H1 (cell line): Measurements from ENCODE around the gene ARHGAP25. TPM values are rescaled to one million over a fixed set of nuclear protein-coding genes. Genes with fewer than 3 reads are reported as not detected.

Experiments
- CTCF ChIA-PET: fragments of 300-600 bp; sonication (Branson Sonifier 250); formaldehyde crosslinking; loops from one replicate; lab custom pipeline; 2021; ENCODE audit not compliant: partially characterized antibody; lab: Charles Lee
- POLR2A ChIA-PET: fragments of 300-600 bp; sonication (Branson Sonifier 250); formaldehyde crosslinking; loops from one replicate; lab custom pipeline; 2021; ENCODE audit warnings: inconsistent platforms; ENCODE audit not compliant: partially characterized antibody; lab: Charles Lee
- DNase-seq, 2 experiments: peaks; one replicate each; pipeline versions ENCODE4 v3.0.0 to v3.0.0-alpha.2; 2010 to 2022; ENCODE audit warnings: low spot score in 2 of 2, low read depth in 1 of 2, mixed read lengths in 1 of 2
- FAIRE-seq: peaks from 2 replicates; lab custom pipeline; 2011; peaks lifted over from hg19 to GRCh38; lab: Jason Lieb, UNC
- H2AFZ ChIP-seq: 2 replicates; pipeline ENCODE4 v1.8.1; 2012; ENCODE audit warnings: low read length, inconsistent platforms
- H2AK5ac ChIP-seq: 2 replicates; pipeline ENCODE4 v1.6.1; 2013; ENCODE audit warnings: low read depth, low read length
- H2BK120ac ChIP-seq: replicated peaks from 2 replicates; pipeline ENCODE3; 2013; ENCODE audit warnings: low read depth, low read length, inconsistent platforms
- H2BK12ac ChIP-seq: 2 replicates; pipeline ENCODE4 v1.6.1; 2013; ENCODE audit warnings: low read depth, low read length
- H2BK15ac ChIP-seq: 2 replicates; pipeline ENCODE4 v1.6.1; 2013; ENCODE audit warnings: low read length
- H2BK20ac ChIP-seq: 2 replicates; pipeline ENCODE4 v1.6.1; 2013; ENCODE audit warnings: low read length
- H2BK5ac ChIP-seq: 2 replicates; pipeline ENCODE4 v1.6.1; 2013; ENCODE audit warnings: low read depth, low read length
- H3K14ac ChIP-seq: 2 replicates; pipeline ENCODE4 v1.6.1; 2013; ENCODE audit warnings: inconsistent platforms; ENCODE audit not compliant: insufficient read length
- H3K18ac ChIP-seq: 2 replicates; pipeline ENCODE4 v1.6.1; 2013; ENCODE audit warnings: low read length; ENCODE audit errors: extremely low read depth
- H3K23ac ChIP-seq: 2 replicates; pipeline ENCODE4 v1.6.1; 2013; ENCODE audit warnings: inconsistent platforms; ENCODE audit not compliant: insufficient read length
- H3K23me2 ChIP-seq: 2 replicates; pipeline ENCODE4 v1.6.1; 2013; ENCODE audit warnings: low read depth, low read length
- H3K27ac ChIP-seq: 2 replicates; pipeline ENCODE4 v1.6.1; 2011; ENCODE audit warnings: low read depth, low read length, inconsistent platforms
- H3K27me3 ChIP-seq, 4 experiments: replicated peaks in 1 of 4; 1 replicate in 1 of 4; 2 replicates in 3 of 4; pipeline versions ENCODE4 v1.6.1 to v1.8.1; 2011 to 2013; ENCODE audit warnings: low read length in 3 of 4, mild to moderate bottlenecking in 3 of 4, inconsistent platforms in 2 of 4, mixed read lengths in 2 of 4, moderate library complexity in 1 of 4; ENCODE audit not compliant: control insufficient read depth in 3 of 4, insufficient read depth in 3 of 4; ENCODE audit errors: extremely low read depth in 1 of 4
- H3K36me3 ChIP-seq, 4 experiments: 2 replicates each; pipeline versions ENCODE4 v1.6.1 to v1.8.1; 2011 to 2013; ENCODE audit warnings: mild to moderate bottlenecking in 4 of 4, low read length in 3 of 4, moderate library complexity in 2 of 4, control low read depth in 1 of 4, inconsistent platforms in 1 of 4; ENCODE audit not compliant: insufficient read depth in 4 of 4, control insufficient read depth in 2 of 4
- H3K4ac ChIP-seq: replicated peaks from 2 replicates; pipeline ENCODE3; 2013; ENCODE audit warnings: low read length, low read depth, mixed read lengths, inconsistent platforms; ENCODE audit not compliant: insufficient read length
- H3K4me1 ChIP-seq, 4 experiments: replicated peaks in 1 of 4; 1 replicate in 1 of 4; 2 replicates in 3 of 4; pipeline versions ENCODE4 v1.6.1 to v1.8.1; 2011 to 2013; ENCODE audit warnings: low read length in 3 of 4, inconsistent platforms in 2 of 4, mixed read lengths in 1 of 4; ENCODE audit not compliant: insufficient read depth in 4 of 4, control insufficient read depth in 3 of 4
- H3K4me2 ChIP-seq, 2 experiments: 2 replicates each; pipeline versions ENCODE4 v1.6.1 to v1.8.1; 2011 to 2013; ENCODE audit warnings: low read depth in 2 of 2, low read length in 2 of 2, control low read depth in 1 of 2, inconsistent platforms in 1 of 2, mild to moderate bottlenecking in 1 of 2; ENCODE audit not compliant: insufficient read depth in 1 of 2
- H3K4me3 ChIP-seq, 4 experiments: fragments of 200-600, 300-600 bp in 1 of 4; sonication (generic), shearing (Covaris generic), sonication (Bioruptor Twin) in 1 of 4; 2 replicates each; pipeline versions ENCODE4 v1.5.1 to v1.8.1; 2011 to 2016; ENCODE audit warnings: low read length in 4 of 4, low read depth in 3 of 4, control low read depth in 2 of 4, inconsistent platforms in 2 of 4, mild to moderate bottlenecking in 2 of 4, mixed read lengths in 1 of 4, moderate library complexity in 1 of 4; ENCODE audit not compliant: insufficient read depth in 2 of 4; ENCODE audit errors: extremely low read depth in 1 of 4
- H3K56ac ChIP-seq: replicated peaks from 2 replicates; pipeline ENCODE3; 2013; ENCODE audit warnings: low read depth, mild to moderate bottlenecking, mixed read lengths, low read length, inconsistent platforms; ENCODE audit not compliant: insufficient read length
- H3K79me1 ChIP-seq: 2 replicates; pipeline ENCODE4 v1.6.1; 2013; ENCODE audit warnings: low read depth, low read length, control low read depth
- H3K79me2 ChIP-seq, 2 experiments: 2 replicates each; pipeline versions ENCODE4 v1.6.1 to v1.8.1; 2012 to 2013; ENCODE audit warnings: low read length in 2 of 2, mild to moderate bottlenecking in 2 of 2, inconsistent platforms in 1 of 2; ENCODE audit not compliant: insufficient read depth in 2 of 2, control insufficient read depth in 1 of 2
- H3K9ac ChIP-seq, 4 experiments: replicated peaks in 1 of 4; 1 replicate in 1 of 4; 2 replicates in 3 of 4; pipeline versions ENCODE4 v1.6.1 to v1.8.1; 2011 to 2013; ENCODE audit warnings: low read depth in 3 of 4, low read length in 3 of 4, control low read depth in 2 of 4, mild to moderate bottlenecking in 2 of 4, moderate library complexity in 2 of 4, inconsistent platforms in 1 of 4; ENCODE audit errors: extremely low read depth in 1 of 4
- H3K9me3 ChIP-seq, 2 experiments: 2 replicates each; pipeline versions ENCODE4 v1.6.1 to v1.8.1; 2012 to 2013; ENCODE audit warnings: mild to moderate bottlenecking in 2 of 2, moderate library complexity in 2 of 2, control low read depth in 1 of 2, inconsistent platforms in 1 of 2, low read depth in 1 of 2, low read length in 1 of 2, mixed read lengths in 1 of 2; ENCODE audit not compliant: insufficient read depth in 2 of 2
- H4K20me1 ChIP-seq, 2 experiments: replicated peaks in 1 of 2; 2 replicates each; pipeline versions ENCODE3 to v1.8.1; 2011 to 2013; ENCODE audit warnings: inconsistent platforms in 2 of 2, low read length in 2 of 2, mild to moderate bottlenecking in 1 of 2; ENCODE audit not compliant: insufficient read depth in 2 of 2, control insufficient read depth in 1 of 2
- H4K5ac ChIP-seq: 2 replicates; pipeline ENCODE4 v1.6.1; 2013; ENCODE audit warnings: low read length, low read depth, mixed read lengths, inconsistent platforms; ENCODE audit not compliant: insufficient read length
- H4K8ac ChIP-seq: 2 replicates; pipeline ENCODE4 v1.8.0; 2013; ENCODE audit warnings: mild to moderate bottlenecking, moderate library complexity, low read length, inconsistent platforms; ENCODE audit not compliant: insufficient read depth; ENCODE audit errors: extremely low read depth
- H4K91ac ChIP-seq: replicated peaks from 2 replicates; pipeline ENCODE3; 2013; ENCODE audit warnings: low read length, mixed read lengths, inconsistent platforms; ENCODE audit not compliant: insufficient read length
- BCL11A ChIP-seq, 2 experiments: IDR thresholded peaks; one replicate each; pipeline ENCODE4 v1.6.1; 2011; ENCODE audit warnings: low read depth in 2 of 2, low read length in 2 of 2, mild to moderate bottlenecking in 2 of 2
- CHD2 ChIP-seq: IDR thresholded peaks from 2 replicates; pipeline ENCODE4 v1.6.1; 2012; ENCODE audit warnings: low read length, improper control_type of control experiment
- HDAC2 ChIP-seq, 2 experiments: fragments of 300-600 bp in 1 of 2; sonication (generic) in 1 of 2; IDR thresholded peaks; 2 replicates each; pipeline ENCODE4 v1.6.1; 2011 to 2012; ENCODE audit warnings: low read depth in 2 of 2, low read length in 2 of 2, mild to moderate bottlenecking in 2 of 2, moderate library complexity in 2 of 2, borderline replicate concordance in 1 of 2, inconsistent platforms in 1 of 2
- HDAC6 ChIP-seq: IDR thresholded peaks from one replicate; pipeline ENCODE4 v1.7.1; 2012; ENCODE audit warnings: low read depth, mild to moderate bottlenecking, inconsistent platforms, low read length, moderate library complexity
- JUND ChIP-seq: IDR thresholded peaks from 2 replicates; pipeline ENCODE4 v1.6.1; 2011; ENCODE audit warnings: mild to moderate bottlenecking, improper control_type of control experiment, low read length
- POU5F1 ChIP-seq: IDR thresholded peaks from 2 replicates; pipeline ENCODE4 v1.6.1; 2011; ENCODE audit warnings: low read depth, mild to moderate bottlenecking, low read length, moderate library complexity
- SP1 ChIP-seq: IDR thresholded peaks from 2 replicates; pipeline ENCODE4 v1.6.1; 2011; ENCODE audit warnings: low read depth, low read length
- SP2 ChIP-seq: IDR thresholded peaks from 2 replicates; pipeline ENCODE4 v1.6.1; 2012; ENCODE audit warnings: mild to moderate bottlenecking, low read length, inconsistent platforms
- ZNF274 ChIP-seq: IDR thresholded peaks from 2 replicates; pipeline ENCODE4 v1.7.0; 2012; ENCODE audit warnings: low read length, borderline replicate concordance; ENCODE audit errors: extremely low read depth
- WGBS, 2 experiments: shearing (Covaris generic) in 1 of 2; methylation state at CpG; one replicate each; pipeline versions ENCODE4 v1.1.6 to v1.1.7; 2013 to 2015; ENCODE audit warnings: low lambda C conversion rate in 2 of 2, mixed read lengths in 2 of 2, inconsistent platforms in 1 of 2, low coverage in 1 of 2, missing lambda C conversion rate in 1 of 2; ENCODE audit not compliant: insufficient replicate concordance in 2 of 2, insufficient coverage in 1 of 2, insufficient read length in 1 of 2; ENCODE audit errors: extremely low coverage in 1 of 2, missing lambda C conversion rate in 1 of 2; 5-methylcytosine and 5-hydroxymethylcytosine counted together
- polyA plus RNA-seq, 7 experiments: library from polyadenylated mRNA; depleted of rRNA in 3 of 7; stranded (reverse) in 5 of 7; unstranded in 2 of 7; fragments of >200 nt in 5 of 7; fragments of 200-250 nt in 2 of 7; gene quantifications; 1 replicate in 5 of 7; 2 replicates in 1 of 7; 4 replicates in 1 of 7; pipeline versions ENCODE4 v1.2.1 to v1.2.3, GENCODE V29; 2011 to 2013; ENCODE audit warnings: missing spikeins in 2 of 7, mixed read lengths in 2 of 7
- total RNA-seq: library from RNA; stranded (reverse); fragmentation: NEBNext Ultra II Directional; extraction: Animal tissue kit (Norgen Biotek cat#: 25700); gene quantifications from 2 replicates; pipeline ENCODE4 v1.2.1, GENCODE V29; 2021
- TF ChIP-seq, protein P1 (sequence below): IDR thresholded peaks from 2 replicates; pipeline ENCODE4 v1.6.1; 2011; ENCODE audit warnings: low read length, improper control_type of control experiment
- TF ChIP-seq, protein P2 (sequence below), 3 experiments: IDR thresholded peaks; 1 replicate in 2 of 3; 2 replicates in 1 of 3; pipeline versions ENCODE4 v1.5.1 to v1.6.1; 2011; ENCODE audit warnings: low read length in 3 of 3, mild to moderate bottlenecking in 3 of 3, inconsistent platforms in 2 of 3, low read depth in 1 of 3, moderate library complexity in 1 of 3; ENCODE audit not compliant: insufficient read depth in 1 of 3; ENCODE audit errors: control extremely low read depth in 1 of 3

Gene ARHGAP25
- total and polyA plus RNA-seq, 2 of the 8 experiments (the other 6 are each of a cell fraction or from before 2014, with no cell fraction given): 1.00 to 1.2 TPM

DNA sequence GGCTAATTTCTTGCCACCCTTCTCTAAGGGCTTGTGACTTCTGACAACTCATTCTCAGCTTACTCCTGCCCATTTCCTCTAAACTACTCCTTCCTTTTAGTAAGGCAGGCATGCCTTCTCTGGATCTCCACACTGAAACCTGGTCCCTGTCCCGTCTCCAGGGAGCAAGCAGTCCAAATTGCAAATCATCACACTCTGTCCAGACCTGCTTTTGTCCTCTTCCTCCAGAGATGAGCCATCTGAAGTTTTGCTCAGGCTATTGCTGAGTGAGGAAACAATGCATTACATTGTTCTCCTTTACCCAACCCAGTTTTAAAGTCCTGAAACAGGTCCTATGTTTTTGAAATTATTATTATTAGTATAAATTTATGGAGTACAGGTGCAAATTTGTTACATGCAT, 57.3 kb downstream of the ARHGAP25 start:
- no peak overlapping the region for H3K9ac ChIP-seq
- H3K4me1 ChIP-seq: no peaks in the 10 kb centered on the region
- DNase-seq: no peak
- no peak overlapping the region for H3K23ac ChIP-seq
- ChIA-PET CTCF (interaction anchor here (1.1 to 1.6 kb wide), 3 partner anchors 10 to 133 kb away, joined by 3 to 8 read pairs (median 3); no protein-coding TSS in a partner anchor), POLR2A (interaction anchor here (1.1 kb wide), 1 partner anchor 18 kb away, joined by 3 read pairs; no protein-coding TSS in a partner anchor)
- H3K14ac ChIP-seq: no peak overlapping the region
- no peaks in the 10 kb centered on the region for H4K20me1 ChIP-seq
- H2AK5ac ChIP-seq: no peak overlapping the region
- no peak overlapping the region for H2BK5ac ChIP-seq
- no peak overlapping the region for H3K56ac ChIP-seq
- H3K9me3 ChIP-seq: no peaks in the 10 kb centered on the region
- no peaks in the 10 kb centered on the region for H3K27me3 ChIP-seq
- H4K8ac ChIP-seq: no peak overlapping the region
- H2AFZ ChIP-seq: no peak overlapping the region
- no peak overlapping the region for H3K27ac ChIP-seq
- no peak overlapping the region for H4K91ac ChIP-seq
- no peak overlapping the region for H2BK20ac ChIP-seq
- no peak overlapping the region for H2BK12ac ChIP-seq
- H3K4ac ChIP-seq: no peak overlapping the region
- no peaks in the 10 kb centered on the region for H3K23me2 ChIP-seq
- 89% methylated on average over 1 of the region's 1 CpG; no CpG with 5 or more reads in 1 of the 2 experiments for WGBS, 2 experiments
- H3K36me3 ChIP-seq: no peaks in the 10 kb centered on the region
- no peak overlapping the region for H3K4me3 ChIP-seq
- no peak for FAIRE-seq
- no peaks in the 10 kb centered on the region for H3K79me2 ChIP-seq
- H4K5ac ChIP-seq: no peak overlapping the region
- H3K18ac ChIP-seq: no peak overlapping the region
- no peaks in the 10 kb centered on the region for H3K79me1 ChIP-seq
- H3K4me2 ChIP-seq: no peak overlapping the region
- H2BK120ac ChIP-seq: no peak overlapping the region
- no peak overlapping the region for H2BK15ac ChIP-seq
- no peak for TF ChIP-seq HDAC2 (IDR thresholded peaks at IDR 0.05; ENCODE audit: borderline replicate concordance in 1 of 2, low read depth in 2 of 2, low read length in 2 of 2)
- no peak for TF ChIP-seq HDAC6
- no peak for TF ChIP-seq CHD2
- TF ChIP-seq POU5F1: no peak
- TF ChIP-seq SP1: no peak
- TF ChIP-seq SP2: no peak
- TF ChIP-seq JUND: no peak
- TF ChIP-seq, protein P1, sequence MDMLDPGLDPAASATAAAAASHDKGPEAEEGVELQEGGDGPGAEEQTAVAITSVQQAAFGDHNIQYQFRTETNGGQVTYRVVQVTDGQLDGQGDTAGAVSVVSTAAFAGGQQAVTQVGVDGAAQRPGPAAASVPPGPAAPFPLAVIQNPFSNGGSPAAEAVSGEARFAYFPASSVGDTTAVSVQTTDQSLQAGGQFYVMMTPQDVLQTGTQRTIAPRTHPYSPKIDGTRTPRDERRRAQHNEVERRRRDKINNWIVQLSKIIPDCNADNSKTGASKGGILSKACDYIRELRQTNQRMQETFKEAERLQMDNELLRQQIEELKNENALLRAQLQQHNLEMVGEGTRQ: no peak
- no peak for TF ChIP-seq BCL11A (IDR thresholded peaks at IDR 0.05; ENCODE audit: low read depth in 2 of 2, low read length in 2 of 2)
- TF ChIP-seq ZNF274: no peak
- TF ChIP-seq, protein P2, sequence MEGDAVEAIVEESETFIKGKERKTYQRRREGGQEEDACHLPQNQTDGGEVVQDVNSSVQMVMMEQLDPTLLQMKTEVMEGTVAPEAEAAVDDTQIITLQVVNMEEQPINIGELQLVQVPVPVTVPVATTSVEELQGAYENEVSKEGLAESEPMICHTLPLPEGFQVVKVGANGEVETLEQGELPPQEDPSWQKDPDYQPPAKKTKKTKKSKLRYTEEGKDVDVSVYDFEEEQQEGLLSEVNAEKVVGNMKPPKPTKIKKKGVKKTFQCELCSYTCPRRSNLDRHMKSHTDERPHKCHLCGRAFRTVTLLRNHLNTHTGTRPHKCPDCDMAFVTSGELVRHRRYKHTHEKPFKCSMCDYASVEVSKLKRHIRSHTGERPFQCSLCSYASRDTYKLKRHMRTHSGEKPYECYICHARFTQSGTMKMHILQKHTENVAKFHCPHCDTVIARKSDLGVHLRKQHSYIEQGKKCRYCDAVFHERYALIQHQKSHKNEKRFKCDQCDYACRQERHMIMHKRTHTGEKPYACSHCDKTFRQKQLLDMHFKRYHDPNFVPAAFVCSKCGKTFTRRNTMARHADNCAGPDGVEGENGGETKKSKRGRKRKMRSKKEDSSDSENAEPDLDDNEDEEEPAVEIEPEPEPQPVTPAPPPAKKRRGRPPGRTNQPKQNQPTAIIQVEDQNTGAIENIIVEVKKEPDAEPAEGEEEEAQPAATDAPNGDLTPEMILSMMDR (IDR thresholded peaks at IDR 0.05; ENCODE audit: control extremely low read depth in 1 of 3, insufficient read depth in 1 of 3, low read depth in 1 of 3, low read length in 3 of 3): no peak
